ENCODE measurements around the gene KDM1A. TPM values are rescaled to one million over a fixed set of nuclear protein-coding genes. Genes with fewer than 3 reads are reported as not detected.
"Not testable (repeated sequence)": the region's sequence is repeated elsewhere in the genome, so short reads cannot be mapped to it uniquely, and the experiment has no call there.

Gene KDM1A
- total RNA-seq, 1 experiment from 2014 or later = 204 TPM

DNA sequence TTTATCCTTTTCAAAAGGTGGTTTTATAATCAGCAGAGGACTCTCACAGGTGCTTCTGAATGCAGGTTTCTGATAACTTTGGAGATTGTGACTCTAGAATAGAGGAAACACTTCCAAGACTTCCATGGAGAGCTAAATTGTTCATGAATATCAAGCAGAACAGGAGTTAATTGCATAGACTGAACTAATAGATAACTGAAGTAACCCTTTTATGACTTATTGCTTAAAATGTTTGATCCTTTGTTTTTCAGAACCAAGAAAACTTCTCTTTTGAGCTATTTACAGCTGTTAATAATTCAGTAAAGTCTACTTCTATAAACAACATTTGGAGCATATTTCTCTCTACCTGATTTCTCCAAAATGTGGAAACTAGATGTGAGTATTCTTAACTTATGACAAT lies 23.5 kb upstream of the KDM1A start:
- no peak overlapping the region for H2BK15ac ChIP-seq (ENCODE audit: low read depth, low read length)
- no peak overlapping the region for H3K23ac ChIP-seq (ENCODE audit: insufficient read length, low read depth, low read length)
- H3K4me2 ChIP-seq (ENCODE audit: insufficient read depth, insufficient read length, low read length) = no peak overlapping the region
- Mint-ChIP-seq H3K9me3 (peaks cover 32 to 36% of the 10 kb centered on the region in 2 experiments), H3K36me3 (ENCODE audit: insufficient read depth in 1 of 3, low read depth in 3 of 3) (peaks cover 3 to 10% (median 9%) of the 10 kb centered on the region in 3 experiments), H3K27me3 (ENCODE audit: low read depth) (no peaks in the 10 kb centered on the region; the same call in 1 of the 2 replicates), H3K4me1 (no peaks in the 10 kb centered on the region), H3K27ac (no peak overlapping the region), H3K4me3 (no peak overlapping the region)
- H2AFZ ChIP-seq (ENCODE audit: low read length) = no peak overlapping the region
- H3K79me2 ChIP-seq (ENCODE audit: insufficient read depth, low read length) = no peaks in the 10 kb centered on the region
- H3K79me1 ChIP-seq (ENCODE audit: insufficient read depth, low read depth, low read length, poor library complexity, severe bottlenecking) = no peaks in the 10 kb centered on the region
- no peak overlapping the region for H3K56ac ChIP-seq (ENCODE audit: insufficient read length, low read depth, low read length)
- TF ChIP-seq, protein P1, sequence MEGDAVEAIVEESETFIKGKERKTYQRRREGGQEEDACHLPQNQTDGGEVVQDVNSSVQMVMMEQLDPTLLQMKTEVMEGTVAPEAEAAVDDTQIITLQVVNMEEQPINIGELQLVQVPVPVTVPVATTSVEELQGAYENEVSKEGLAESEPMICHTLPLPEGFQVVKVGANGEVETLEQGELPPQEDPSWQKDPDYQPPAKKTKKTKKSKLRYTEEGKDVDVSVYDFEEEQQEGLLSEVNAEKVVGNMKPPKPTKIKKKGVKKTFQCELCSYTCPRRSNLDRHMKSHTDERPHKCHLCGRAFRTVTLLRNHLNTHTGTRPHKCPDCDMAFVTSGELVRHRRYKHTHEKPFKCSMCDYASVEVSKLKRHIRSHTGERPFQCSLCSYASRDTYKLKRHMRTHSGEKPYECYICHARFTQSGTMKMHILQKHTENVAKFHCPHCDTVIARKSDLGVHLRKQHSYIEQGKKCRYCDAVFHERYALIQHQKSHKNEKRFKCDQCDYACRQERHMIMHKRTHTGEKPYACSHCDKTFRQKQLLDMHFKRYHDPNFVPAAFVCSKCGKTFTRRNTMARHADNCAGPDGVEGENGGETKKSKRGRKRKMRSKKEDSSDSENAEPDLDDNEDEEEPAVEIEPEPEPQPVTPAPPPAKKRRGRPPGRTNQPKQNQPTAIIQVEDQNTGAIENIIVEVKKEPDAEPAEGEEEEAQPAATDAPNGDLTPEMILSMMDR (conservative IDR thresholded peaks at IDR 0.05) = no peak
- H4K91ac ChIP-seq (ENCODE audit: insufficient read length, low read depth, low read length) = no peak overlapping the region
- H2BK12ac ChIP-seq (ENCODE audit: insufficient read length, low read depth, low read length) = no peak overlapping the region
- no peak overlapping the region for H3K27ac ChIP-seq (ENCODE audit: insufficient read length, low read depth, low read length)
- H2BK20ac ChIP-seq (ENCODE audit: low read depth, low read length, poor library complexity, severe bottlenecking) = no peak overlapping the region
- no peak for DNase-seq
- H3K18ac ChIP-seq (ENCODE audit: insufficient read length, low read depth, low read length) = no peak overlapping the region
- H3K14ac ChIP-seq (ENCODE audit: insufficient read depth, low read length) = no peak overlapping the region
- H3K9ac ChIP-seq (ENCODE audit: extremely low read depth, insufficient read length, low read length) = no peak overlapping the region
- H4K20me1 ChIP-seq (ENCODE audit: control insufficient read depth, insufficient read depth, insufficient read length) = no peaks in the 10 kb centered on the region
- H3T11ph ChIP-seq (ENCODE audit: low read length) = no peak overlapping the region
- no peak overlapping the region for H4K5ac ChIP-seq (ENCODE audit: insufficient read length, low read depth, low read length)
- no peaks in the 10 kb centered on the region for H3K4me1 ChIP-seq (ENCODE audit: insufficient read depth, low read length)
- H3K9me3 ChIP-seq (ENCODE audit: control insufficient read depth, low read depth, low read length) = peaks cover 12% of the 10 kb centered on the region
- H2BK120ac ChIP-seq (ENCODE audit: low read depth, low read length, poor library complexity, severe bottlenecking) = no peak overlapping the region
- H4K8ac ChIP-seq (replicated peaks; ENCODE audit: insufficient read length, low read depth, low read length) = no peak overlapping the region
- H2BK5ac ChIP-seq (ENCODE audit: insufficient read length, low read length) = no peak overlapping the region
- H3K23me2 ChIP-seq (ENCODE audit: insufficient read length, low read depth, low read length, poor library complexity, severe bottlenecking) = no peaks in the 10 kb centered on the region
- no peak overlapping the region for H2AK5ac ChIP-seq (ENCODE audit: insufficient read length, low read length)
- H3K27me3 ChIP-seq (ENCODE audit: insufficient read depth, low read length) = no peaks in the 10 kb centered on the region
- H3K4ac ChIP-seq (ENCODE audit: low read depth, low read length) = no peak overlapping the region

DNA sequence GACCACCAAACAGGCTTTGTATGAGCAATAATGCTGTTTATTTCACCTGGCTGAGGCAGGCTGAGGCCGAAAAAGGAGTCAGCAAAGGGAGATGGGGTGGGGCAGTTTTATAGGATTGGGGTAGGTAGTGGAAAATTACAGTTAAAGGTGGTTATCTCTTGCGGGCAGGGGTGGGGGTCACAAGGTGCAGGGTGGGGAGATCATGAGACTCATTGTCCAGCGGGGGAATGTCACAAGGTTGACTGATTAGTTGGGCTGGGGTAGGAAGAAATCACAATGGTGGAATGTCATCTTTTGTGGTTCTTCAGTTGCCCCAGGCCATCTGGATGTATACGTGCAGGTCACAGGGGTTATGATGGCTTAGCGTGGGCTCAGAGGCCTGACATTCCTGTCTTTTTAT lies 21.7 kb upstream of the KDM1A start:
- H2AFZ ChIP-seq (ENCODE audit: low read length); H3K23me2 ChIP-seq (ENCODE audit: insufficient read length, low read depth, low read length, poor library complexity, severe bottlenecking); H3K27ac ChIP-seq (ENCODE audit: insufficient read length, low read depth, low read length); H3K9ac ChIP-seq (ENCODE audit: extremely low read depth, insufficient read length, low read length); H3K4me1 ChIP-seq (ENCODE audit: insufficient read depth, low read length); H3K27me3 ChIP-seq (ENCODE audit: insufficient read depth, low read length); H4K91ac ChIP-seq (ENCODE audit: insufficient read length, low read depth, low read length); H2BK15ac ChIP-seq (ENCODE audit: low read depth, low read length); H3K4ac ChIP-seq (ENCODE audit: low read depth, low read length); DNase-seq; H3K14ac ChIP-seq (ENCODE audit: insufficient read depth, low read length); H3K27ac Mint-ChIP-seq; H3K56ac ChIP-seq (ENCODE audit: insufficient read length, low read depth, low read length); H2BK5ac ChIP-seq (ENCODE audit: insufficient read length, low read length); H4K8ac ChIP-seq (replicated peaks; ENCODE audit: insufficient read length, low read depth, low read length); H2BK12ac ChIP-seq (ENCODE audit: insufficient read length, low read depth, low read length); H3K4me3 Mint-ChIP-seq; H2BK120ac ChIP-seq (ENCODE audit: low read depth, low read length, poor library complexity, severe bottlenecking); H3K79me2 ChIP-seq (ENCODE audit: insufficient read depth, low read length); H4K20me1 ChIP-seq (ENCODE audit: control insufficient read depth, insufficient read depth, insufficient read length); H3K4me2 ChIP-seq (ENCODE audit: insufficient read depth, insufficient read length, low read length); H3K4me1 Mint-ChIP-seq; H3K18ac ChIP-seq (ENCODE audit: insufficient read length, low read depth, low read length); H3K79me1 ChIP-seq (ENCODE audit: insufficient read depth, low read depth, low read length, poor library complexity, severe bottlenecking); H4K5ac ChIP-seq (ENCODE audit: insufficient read length, low read depth, low read length); H2BK20ac ChIP-seq (ENCODE audit: low read depth, low read length, poor library complexity, severe bottlenecking); H2AK5ac ChIP-seq (ENCODE audit: insufficient read length, low read length); H3K27me3 Mint-ChIP-seq (ENCODE audit: low read depth); H3T11ph ChIP-seq (ENCODE audit: low read length); H3K23ac ChIP-seq (ENCODE audit: insufficient read length, low read depth, low read length): not testable (repeated sequence)
- H3K36me3 Mint-ChIP-seq (ENCODE audit: insufficient read depth in 1 of 3, low read depth in 3 of 3) = peaks cover 3 to 10% (median 9%) of the 10 kb centered on the region in 3 experiments; a peak in 6 of 7 replicates
- WGBS (ENCODE audit: extremely low coverage, insufficient read length, low lambda C conversion rate) = no CpG with 5 or more reads among the region's 5 CpGs
- peaks cover 12% of the 10 kb centered on the region for H3K9me3 ChIP-seq (ENCODE audit: control insufficient read depth, low read depth, low read length)
- H3K9me3 Mint-ChIP-seq = peaks cover 25 to 29% of the 10 kb centered on the region in 2 experiments

All from H9 (cell line).